ENCODE measurements around the gene COG1.

- TF ChIP-seq POLR2A (IDR thresholded peaks at IDR 0.05) (no peak), CTCF (IDR thresholded peaks at IDR 0.05) (peak in 5 of 12 donors; percentile 11 to 29 (median 20))
Measured at GRCh38 chr17:73247726-73248125, 54.9 kb downstream of the COG1 start.
